Erythroblast (primary cell): ENCODE measurements around the gene HIGD1A.

ENCODE experiments used
- DNase-seq, 2 experiments: peaks; one replicate each; lab custom pipeline; 2025; lab: John Stamatoyannopoulos, UW
- GATA1 ChIP-seq: IDR thresholded peaks from 2 replicates; pipeline ENCODE4 v1.6.1; 2011; ENCODE audit warnings: low read depth, mild to moderate bottlenecking, control low read depth, low read length, moderate library complexity
- POLR2A ChIP-seq: IDR thresholded peaks from 2 replicates; pipeline ENCODE4 v1.6.1; 2011; ENCODE audit warnings: mild to moderate bottlenecking, low read length

Gene HIGD1A

DNA sequence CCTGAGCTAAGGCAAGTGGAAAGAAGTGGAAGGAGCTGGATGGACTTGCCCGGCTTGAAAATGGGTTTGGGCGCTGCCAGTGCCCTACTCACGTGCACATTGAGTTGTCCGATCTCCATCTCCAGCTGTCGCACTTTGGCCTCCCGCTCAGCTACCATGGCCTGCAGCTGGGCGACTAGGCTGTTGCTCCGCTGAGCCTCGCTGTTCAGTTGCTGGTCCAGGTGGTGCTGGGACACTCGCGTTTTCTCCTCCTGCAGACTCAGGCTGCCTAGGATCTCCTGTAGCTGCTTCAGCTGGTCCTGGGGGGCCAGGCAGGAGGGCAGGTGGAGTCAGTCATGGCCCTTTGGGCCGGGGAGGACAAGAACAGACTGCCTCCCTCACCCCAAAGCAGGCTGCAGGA is 68.7 kb downstream of the HIGD1A start:
- TF ChIP-seq POLR2A (no peak), GATA1 (no peak)
- no peak for DNase-seq

DNA sequence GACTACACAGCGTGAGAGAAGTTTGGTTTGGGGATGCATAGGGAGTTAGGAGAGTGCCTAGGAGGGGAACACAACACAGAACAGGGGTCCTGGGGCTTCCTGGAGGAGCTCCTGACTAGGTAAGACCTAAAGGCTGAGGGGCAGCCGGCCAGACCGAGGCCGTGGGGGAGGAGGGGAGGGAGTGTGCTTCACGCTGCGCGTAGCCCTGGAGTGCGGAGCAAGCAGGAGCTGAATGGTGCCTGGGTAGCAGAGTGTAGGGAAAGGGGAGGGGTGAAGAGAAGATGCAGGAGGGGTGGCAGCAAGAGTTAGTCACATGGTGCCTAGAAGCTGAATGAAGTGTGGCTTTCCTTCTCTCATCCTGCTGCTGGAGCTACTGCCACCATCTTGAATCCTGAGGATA is 69.3 kb downstream of the HIGD1A start:
- TF ChIP-seq GATA1 (no peak), POLR2A (no peak)
- DNase-seq, result no peak

DNA sequence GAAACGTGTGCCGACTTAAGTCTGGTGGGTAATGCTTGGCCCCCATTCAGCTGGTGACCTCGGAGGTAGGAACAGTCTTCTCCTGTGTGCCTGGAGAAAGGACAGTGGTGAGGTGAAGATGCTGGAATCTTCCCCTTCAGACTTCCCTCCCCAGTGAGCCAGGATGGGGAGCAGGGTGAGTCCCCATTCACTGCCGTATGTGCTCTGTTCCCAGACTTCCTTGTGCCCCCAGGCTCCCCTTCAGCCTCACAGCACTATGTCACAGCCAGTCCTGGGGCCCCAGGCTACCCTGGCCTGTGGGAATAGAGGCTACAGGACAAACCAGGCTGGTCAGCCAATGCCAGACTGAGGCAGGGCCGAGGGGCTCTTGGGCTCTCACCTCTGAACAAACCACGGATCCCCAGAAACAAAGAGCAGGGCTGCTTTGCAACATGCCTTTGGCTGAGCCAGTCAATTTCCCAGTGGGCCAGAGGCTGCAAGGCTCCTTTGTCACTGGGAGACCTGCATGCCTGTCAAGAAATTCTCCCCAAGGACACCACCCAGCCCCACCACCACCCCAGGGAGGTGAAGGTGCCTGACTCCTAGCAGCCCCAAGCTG is 69.9 kb downstream of the HIGD1A start:
- DNase-seq, result no peak
- TF ChIP-seq GATA1, result no peak
- TF ChIP-seq POLR2A, result no peak

DNA sequence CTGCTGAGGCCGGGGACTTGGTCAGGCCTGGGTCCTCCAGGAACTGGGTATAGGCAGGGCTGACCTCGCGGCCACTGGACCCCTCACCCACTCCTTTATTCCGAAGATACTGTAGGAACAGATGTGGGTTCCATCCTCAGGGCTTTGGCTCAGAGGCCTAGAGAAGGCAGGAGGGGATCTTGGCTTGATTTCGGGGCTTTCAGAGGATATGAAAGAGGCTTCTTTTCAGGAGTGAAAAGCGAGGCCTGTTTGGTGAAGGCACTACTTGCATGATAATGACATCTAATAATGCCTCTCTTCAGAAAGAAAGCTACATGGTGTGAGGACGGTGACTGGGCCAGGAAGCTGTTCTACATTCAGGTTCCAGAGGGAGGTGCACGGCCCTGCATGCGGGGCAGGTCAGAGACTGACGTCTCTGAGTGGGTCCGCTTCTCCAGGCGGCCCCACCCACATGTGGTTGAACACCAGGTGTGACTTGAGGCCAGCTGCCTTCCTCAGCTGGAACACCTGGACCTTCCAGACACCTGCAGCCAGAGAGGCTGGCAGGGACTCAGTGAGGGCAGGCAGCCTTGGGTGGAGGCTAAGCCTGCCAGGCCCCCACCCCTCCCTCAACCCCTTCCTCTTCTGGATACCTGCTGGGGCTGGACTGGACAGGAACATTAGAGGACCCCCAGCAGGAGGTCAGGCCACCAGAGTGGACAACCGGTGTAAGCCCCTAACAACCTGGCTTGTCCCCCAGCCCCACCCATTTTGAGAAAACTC is 70.6 kb downstream of the HIGD1A start:
- no peak for TF ChIP-seq POLR2A
- TF ChIP-seq GATA1, result no peak

More for the DNA sequence above, 70.6 kb downstream of the HIGD1A start:
- no peak for DNase-seq
